K562 (cell line): ENCODE data around the gene NFILZ. TPM values are rescaled to one million over a fixed set of nuclear protein-coding genes. Genes with fewer than 3 reads are reported as not detected.

Experiments
- ATAC-seq: fragments of 200-7000 bp; cut with Tn5 transposase; 3 replicates; pipeline ENCODE4 v1.9.1; 2020; ENCODE audit warnings: moderate library complexity
- BruUV-seq: library from RNA; stranded (reverse); fragments of 400-500 nt; replicated peaks from 2 replicates; lab custom pipeline; 2021; lab: Mats Ljungman, UMichigan
- CTCF ChIA-PET: fragments of 300-600 bp; formaldehyde crosslinking; extraction: SDS; loops from one replicate; lab custom pipeline; 2021; ENCODE audit warnings: low intra/inter-chr PET ratio; lab: Yijun Ruan, JAX
- POLR2A ChIA-PET: fragments of 300-600, 350-650 bp; sonication (Branson Sonifier 250); formaldehyde crosslinking; extraction: SDS; loops from one replicate; lab custom pipeline; 2021; ENCODE audit warnings: antibody characterized with exemption, inconsistent platforms; lab: Yijun Ruan, JAX
- DNase-seq, 4 experiments: peaks; one replicate each; pipeline versions ENCODE4 v3.0.0 to v3.0.0-alpha.2; 2011 to 2018; ENCODE audit warnings: low spot score in 3 of 4, mixed read lengths in 3 of 4; ENCODE audit errors: extremely low read depth in 1 of 4
- FAIRE-seq: peaks from 2 replicates; lab custom pipeline; 2011; peaks lifted over from hg19 to GRCh38; lab: Jason Lieb, UNC
- H2AFZ ChIP-seq: 2 replicates; pipeline ENCODE4 v1.6.0; 2011; ENCODE audit warnings: low read depth, low read length, control low read depth, inconsistent platforms
- H3K27ac ChIP-seq: fragments of 200-600 bp; 3 replicates; pipeline ENCODE4 v1.8.0; 2011; ENCODE audit warnings: low read depth, mild to moderate bottlenecking, control low read depth, inconsistent platforms, low read length, moderate library complexity, mixed read lengths; ENCODE audit errors: extremely low read depth
- H3K27me3 ChIP-seq, 2 experiments: fragments of 300-600 bp in 1 of 2; 2 replicates in 1 of 2; 3 replicates in 1 of 2; pipeline versions ENCODE4 v1.6.0 to v1.8.0; 2011; ENCODE audit warnings: inconsistent platforms in 2 of 2, low read length in 2 of 2, mild to moderate bottlenecking in 1 of 2, mixed read lengths in 1 of 2, moderate library complexity in 1 of 2; ENCODE audit not compliant: control insufficient read depth in 2 of 2, insufficient read depth in 2 of 2
- H3K36me3 ChIP-seq: fragments of 300-600 bp; 3 replicates; pipeline ENCODE4 v1.8.0; 2011; ENCODE audit warnings: mild to moderate bottlenecking, low read length, inconsistent platforms; ENCODE audit not compliant: control insufficient read depth, insufficient read depth
- H3K4me1 ChIP-seq, 2 experiments: fragments of 200-600 bp in 1 of 2; replicated peaks in 1 of 2; 2 replicates in 1 of 2; 3 replicates in 1 of 2; pipeline versions ENCODE4 v1.5.1 to v1.8.0; 2011; ENCODE audit warnings: inconsistent platforms in 2 of 2, low read length in 2 of 2, mild to moderate bottlenecking in 1 of 2, mixed read lengths in 1 of 2, moderate library complexity in 1 of 2; ENCODE audit not compliant: control insufficient read depth in 2 of 2, insufficient read depth in 2 of 2
- H3K4me2 ChIP-seq: 2 replicates; pipeline ENCODE4 v1.6.1; 2011; ENCODE audit warnings: low read length, control low read depth, inconsistent platforms, mixed read lengths; ENCODE audit not compliant: insufficient read depth
- H3K4me3 ChIP-seq: fragments of 200-600 bp; sonication (generic), shearing (Covaris generic); 2 replicates; pipeline ENCODE4 v1.5.1; 2016; ENCODE audit warnings: control low read depth, inconsistent platforms
- H3K79me2 ChIP-seq: fragments of 200-600 bp; 3 replicates; pipeline ENCODE4 v1.8.0; 2011; ENCODE audit warnings: low read length, inconsistent platforms; ENCODE audit not compliant: control insufficient read depth, insufficient read depth
- H3K9ac ChIP-seq, 2 experiments: 2 replicates each; pipeline versions ENCODE4 v1.6.0 to v1.6.1; 2011; ENCODE audit warnings: low read depth in 2 of 2, low read length in 2 of 2, control low read depth in 1 of 2, inconsistent platforms in 1 of 2, mild to moderate bottlenecking in 1 of 2, mixed read lengths in 1 of 2; ENCODE audit not compliant: insufficient read depth in 1 of 2
- H3K9me1 ChIP-seq: one replicate; pipeline ENCODE4 v1.6.0; 2011; ENCODE audit warnings: inconsistent platforms, mild to moderate bottlenecking, low read length, moderate library complexity; ENCODE audit not compliant: control insufficient read depth, insufficient read depth
- H3K9me3 ChIP-seq: replicated peaks from 2 replicates; pipeline ENCODE4 v1.5.1; 2011; ENCODE audit warnings: low read depth, low read length, inconsistent platforms; ENCODE audit not compliant: control insufficient read depth, insufficient read depth
- H4K20me1 ChIP-seq: replicated peaks from 2 replicates; pipeline ENCODE4 v1.6.1; 2011; ENCODE audit warnings: low read length, inconsistent platforms, mixed read lengths; ENCODE audit not compliant: control insufficient read depth, insufficient read depth
- CREM ChIP-seq: IDR thresholded peaks from 2 replicates; pipeline ENCODE4 v1.6.1; 2014; ENCODE audit warnings: antibody characterized with exemption, low read depth
- DEAF1 ChIP-seq: fragments of 450-650 bp; formaldehyde crosslinking; IDR thresholded peaks from 2 replicates; pipeline ENCODE4 v1.4.0; 2020; ENCODE audit warnings: mild to moderate bottlenecking, moderate library complexity
- ETV1 ChIP-seq: fragments of 450-650 bp; conservative IDR thresholded peaks from 2 replicates; pipeline ENCODE4 v1.6.1; 2016; ENCODE audit warnings: missing genetic modification characterization, control low read depth, low read depth, missing compliant biosample characterization
- FOXP1 ChIP-seq: sonication (generic); formaldehyde crosslinking; IDR thresholded peaks from 2 replicates; pipeline ENCODE4 v1.8.0; 2022; ENCODE audit warnings: mild to moderate bottlenecking, missing genetic modification reagents
- HDAC3 ChIP-seq: fragments of 450-650 bp; IDR thresholded peaks from 2 replicates; pipeline ENCODE4 v1.6.1; 2018; ENCODE audit warnings: borderline replicate concordance, mild to moderate bottlenecking, moderate library complexity; ENCODE audit not compliant: partially characterized antibody
- HES1 ChIP-seq: fragments of 450-650 bp; IDR thresholded peaks from 2 replicates; pipeline ENCODE4 v1.6.1; 2016; ENCODE audit warnings: low read depth, mild to moderate bottlenecking, moderate library complexity
- PHF20 ChIP-seq: fragments of 450-650 bp; IDR thresholded peaks from 2 replicates; pipeline ENCODE4 v1.6.1; 2018; ENCODE audit not compliant: partially characterized antibody
- SMARCA4 ChIP-seq: fragments of 450-650 bp; IDR thresholded peaks from 2 replicates; pipeline ENCODE4 v1.6.1; 2016
- ZFP36 ChIP-seq: fragments of 150-350 bp; IDR thresholded peaks from 2 replicates; pipeline ENCODE4 v1.6.1; 2018; ENCODE audit warnings: low read length, low read depth; ENCODE audit not compliant: partially characterized antibody
- ZNF165 ChIP-seq: fragments of 250-450 bp; sonication (Bioruptor Pico); IDR thresholded peaks from 2 replicates; pipeline ENCODE4 v1.4.0; 2020; ENCODE audit warnings: borderline replicate concordance
- ZNF263 ChIP-seq: sonication (generic); formaldehyde crosslinking; IDR thresholded peaks from 2 replicates; pipeline ENCODE4 v1.8.0; 2022; ENCODE audit warnings: mild to moderate bottlenecking, missing genetic modification reagents, borderline replicate concordance
- ZNF282 ChIP-seq: sonication (generic); formaldehyde crosslinking; IDR thresholded peaks from 2 replicates; pipeline ENCODE4 v1.8.1; 2023; ENCODE audit warnings: missing genetic modification reagents
- ZNF436 ChIP-seq: fragments of 250-450, 450-650 bp; sonication (Bioruptor Pico); formaldehyde crosslinking; IDR thresholded peaks from 2 replicates; pipeline ENCODE4 v1.7.0; 2020; ENCODE audit warnings: mild to moderate bottlenecking
- ZNF561 ChIP-seq: fragments of 450-650 bp; formaldehyde crosslinking; conservative IDR thresholded peaks from 2 replicates; pipeline ENCODE4 v1.4.0; 2020; ENCODE audit warnings: mild to moderate bottlenecking, moderate library complexity
- ZSCAN29 ChIP-seq: fragments of 450-650 bp; IDR thresholded peaks from 2 replicates; pipeline ENCODE4 v1.6.1; 2017
- WGBS: fragments of 100-300 bp; shearing (Covaris generic); methylation state at CpG from one replicate; pipeline ENCODE4 v1.1.6; 2016; ENCODE audit warnings: low coverage, mixed read lengths; ENCODE audit not compliant: insufficient coverage; ENCODE audit errors: missing lambda C conversion rate; 5-methylcytosine and 5-hydroxymethylcytosine counted together
- in situ Hi-C: fragments of 300-500 bp; cut with MboI; formaldehyde crosslinking; loops from 4 replicates; pipeline ENCODE4 v1.15.0; 2018; ENCODE audit warnings: inconsistent platforms, mixed read lengths
- intact Hi-C: fragments of 100-400 bp; cut with micrococcal nuclease; formaldehyde crosslinking; loops from 2 replicates; pipeline ENCODE4 v1.14.2; 2022
- polyA plus RNA-seq, 8 experiments: library from polyadenylated mRNA; depleted of rRNA in 4 of 8; stranded (reverse) in 5 of 8; unstranded in 3 of 8; fragments of >200 nt; fragmentation: Nextera tagmentation in 2 of 8; fragmentation: Illumina TruSeq in 1 of 8; extraction: Ambion mirVana in 2 of 8; extraction: Trizol in 1 of 8; gene quantifications; 2 replicates each; pipeline versions ENCODE4 v1.2.1 to v1.2.3, GENCODE V29; 2011 to 2014; ENCODE audit warnings: inconsistent platforms in 1 of 8, missing spikeins in 1 of 8
- total RNA-seq, 7 experiments: library from RNA; depleted of rRNA in 6 of 7; stranded (reverse); fragments of >200 nt in 6 of 7; fragmentation: Illumina TruSeq in 2 of 7; extraction: Trizol in 2 of 7; gene quantifications; 2 replicates each; pipeline versions ENCODE4 v1.2.1 to v1.2.3, GENCODE V29; 2011 to 2021; ENCODE audit warnings: low replicate concordance in 1 of 7

NFILZ gene
- total and polyA plus RNA-seq, 9 of the 15 experiments (the other 6 are each of a cell fraction or from before 2014, with no cell fraction given), result not detected

- TF ChIP-seq ZNF165 (CRISPR knock-in tag), result no peak
- no peak for TF ChIP-seq CREM
- TF ChIP-seq HDAC3, result no peak
- no peak for TF ChIP-seq FOXP1
- no peak for TF ChIP-seq ZNF561 (CRISPR knock-in tag)
- TF ChIP-seq ZSCAN29, result no peak
- TF ChIP-seq ZNF436, result no peak
- no peak for TF ChIP-seq ZNF282 (CRISPR knock-in tag)
- TF ChIP-seq HES1, result no peak
- TF ChIP-seq ZFP36, result no peak
- TF ChIP-seq ETV1, result no peak
- no peak for TF ChIP-seq SMARCA4
- TF ChIP-seq PHF20, result no peak
- no peak for TF ChIP-seq ZNF263 (CRISPR knock-in tag)
- no peak for TF ChIP-seq DEAF1 (CRISPR knock-in tag)
- in situ Hi-C loops (no loop called here), intact Hi-C loops (no loop called here)
- H3K79me2 ChIP-seq, result no peaks in the 10 kb centered on the region
- no peak overlapping the region for H2AFZ ChIP-seq
- no peak overlapping the region for H3K27ac ChIP-seq
- no peak for ATAC-seq
- H4K20me1 ChIP-seq, result no peaks in the 10 kb centered on the region
- H3K4me3 ChIP-seq, result no peak overlapping the region
- peak in 1 of 4 experiments; percentile 4 for DNase-seq
- no TSS peak for BruUV-seq
- no peaks in the 10 kb centered on the region for H3K9me1 ChIP-seq
- peaks cover 8 to 27% of the 10 kb centered on the region in 2 experiments; a peak in 3 of 5 replicates for H3K27me3 ChIP-seq
- H3K9me3 ChIP-seq, result no peaks in the 10 kb centered on the region
- no peaks in the 10 kb centered on the region for H3K36me3 ChIP-seq
- CTCF ChIA-PET, result no interaction called here
- no peak overlapping the region; a peak in 1 of 4 replicates for H3K9ac ChIP-seq
- no peaks in the 10 kb centered on the region for H3K4me1 ChIP-seq
- POLR2A ChIA-PET, result interaction anchor here (0.6 kb wide), 1 partner anchor 378 kb away, joined by 3 read pairs; no protein-coding TSS in a partner anchor
- WGBS, result 0% methylated on average over 6 of the region's 11 CpGs
- no peak overlapping the region for H3K4me2 ChIP-seq
- no peak for FAIRE-seq
Observed at GRCh38 chr19:8631425-8631819, 989 bp downstream of the NFILZ start.
